Measurements from ENCODE around the gene CHAT.

DNA sequence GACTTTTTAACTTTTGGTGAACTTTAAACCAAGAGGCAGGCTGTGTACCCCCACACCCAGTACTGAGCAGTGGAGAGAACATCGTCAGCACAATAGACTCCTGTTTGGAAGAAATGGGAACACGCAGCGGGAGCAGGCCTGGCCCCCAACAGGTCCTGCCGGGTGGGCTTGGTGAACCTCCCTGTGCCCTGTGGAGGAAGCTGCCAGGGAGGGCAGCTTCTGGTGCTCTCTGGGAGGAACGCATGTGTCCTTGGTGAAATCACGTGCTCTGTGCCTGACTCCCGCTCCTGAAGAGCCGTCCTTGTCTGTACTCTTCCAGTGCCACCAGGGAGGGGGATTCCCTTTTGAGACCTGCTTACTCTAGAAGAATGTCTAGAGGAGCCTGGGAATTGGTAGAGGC lies 31.6 kb downstream of the CHAT start:
- TF ChIP-seq ZNF138 (tag by site-specific recombination; IDR thresholded peaks at IDR 0.05; ENCODE audit: borderline replicate concordance): no peak
- no peak for TF ChIP-seq ZNF157 (tag by site-specific recombination; IDR thresholded peaks at IDR 0.05)
- TF ChIP-seq ZNF274 (IDR thresholded peaks at IDR 0.05; ENCODE audit: low read length): no peak
- no peak for TF ChIP-seq ZNF274 (tag by site-specific recombination; IDR thresholded peaks at IDR 0.05; ENCODE audit: borderline replicate concordance)
- no peak for TF ChIP-seq FEZF1 (tag by site-specific recombination; IDR thresholded peaks at IDR 0.05)
- no peak for TF ChIP-seq OSR2 (tag by site-specific recombination; IDR thresholded peaks at IDR 0.05)
- TF ChIP-seq, protein P1, sequence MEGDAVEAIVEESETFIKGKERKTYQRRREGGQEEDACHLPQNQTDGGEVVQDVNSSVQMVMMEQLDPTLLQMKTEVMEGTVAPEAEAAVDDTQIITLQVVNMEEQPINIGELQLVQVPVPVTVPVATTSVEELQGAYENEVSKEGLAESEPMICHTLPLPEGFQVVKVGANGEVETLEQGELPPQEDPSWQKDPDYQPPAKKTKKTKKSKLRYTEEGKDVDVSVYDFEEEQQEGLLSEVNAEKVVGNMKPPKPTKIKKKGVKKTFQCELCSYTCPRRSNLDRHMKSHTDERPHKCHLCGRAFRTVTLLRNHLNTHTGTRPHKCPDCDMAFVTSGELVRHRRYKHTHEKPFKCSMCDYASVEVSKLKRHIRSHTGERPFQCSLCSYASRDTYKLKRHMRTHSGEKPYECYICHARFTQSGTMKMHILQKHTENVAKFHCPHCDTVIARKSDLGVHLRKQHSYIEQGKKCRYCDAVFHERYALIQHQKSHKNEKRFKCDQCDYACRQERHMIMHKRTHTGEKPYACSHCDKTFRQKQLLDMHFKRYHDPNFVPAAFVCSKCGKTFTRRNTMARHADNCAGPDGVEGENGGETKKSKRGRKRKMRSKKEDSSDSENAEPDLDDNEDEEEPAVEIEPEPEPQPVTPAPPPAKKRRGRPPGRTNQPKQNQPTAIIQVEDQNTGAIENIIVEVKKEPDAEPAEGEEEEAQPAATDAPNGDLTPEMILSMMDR (tag by site-specific recombination; IDR thresholded peaks at IDR 0.05): no peak
